HG02588 (cell line): ENCODE data around the gene CYP2U1.
A peak's percentile ranks its signal among the peaks of the same experiment; 100 is the strongest.
"Not testable (repeated sequence)": the region's sequence is repeated elsewhere in the genome, so short reads cannot be mapped to it uniquely, and the experiment has no call there.

Experiments
- ATAC-seq: cut with Tn5 transposase; IDR thresholded peaks from one replicate; pipeline ENCODE4 v1.9.1; 2021; ENCODE audit warnings: mild to moderate bottlenecking, moderate library complexity; ENCODE audit not compliant: unreplicated experiment

CYP2U1 gene

GRCh38 chr4:107930821-107931774 is at the start of gene CYP2U1:
TSS of gene CYP2U1 (plus strand) at chr4:107931549. CDS start at chr4:107931644, 95 bp downstream.
- peak; percentile 96 for ATAC-seq

- no peak for ATAC-seq
These were observed 45.5 kb upstream of the CYP2U1 start for GRCh38 chr4:107885865-107886264.

- ATAC-seq = no peak
These were observed 43.1 kb upstream of the CYP2U1 start for GRCh38 chr4:107888237-107888636.

GRCh38 chr4:107890779-107891178 is 40.6 kb upstream of the CYP2U1 start:
- ATAC-seq = no peak

- no peak for ATAC-seq
These were observed 40.0 kb upstream of the CYP2U1 start for GRCh38 chr4:107891299-107891698.

- ATAC-seq = no peak
These were observed 37.9 kb upstream of the CYP2U1 start for GRCh38 chr4:107893171-107894137.

GRCh38 chr4:107894138-107894603 is 37.2 kb upstream of the CYP2U1 start:
- no peak for ATAC-seq

- ATAC-seq = no peak
These were observed 35.1 kb upstream of the CYP2U1 start for GRCh38 chr4:107896158-107896645.

- no peak for ATAC-seq
These were observed 34.7 kb upstream of the CYP2U1 start for GRCh38 chr4:107896646-107897045.

GRCh38 chr4:107897823-107898222 is 33.5 kb upstream of the CYP2U1 start:
- no peak for ATAC-seq

GRCh38 chr4:107900067-107900466 is 31.3 kb upstream of the CYP2U1 start:
- no peak for ATAC-seq

- ATAC-seq = no peak
These were observed 30.8 kb upstream of the CYP2U1 start for GRCh38 chr4:107900508-107900907.

GRCh38 chr4:107901213-107901934 is 30.0 kb upstream of the CYP2U1 start:
- no peak for ATAC-seq

- ATAC-seq = peak; percentile 63
These were observed 28.6 kb upstream of the CYP2U1 start for GRCh38 chr4:107902715-107903114.

- not testable (repeated sequence) for ATAC-seq
These were observed 26.3 kb upstream of the CYP2U1 start for GRCh38 chr4:107905082-107905481.

GRCh38 chr4:107906458-107907100 is 24.8 kb upstream of the CYP2U1 start:
- ATAC-seq = no peak

- ATAC-seq = no peak
These were observed 23.0 kb upstream of the CYP2U1 start for GRCh38 chr4:107908377-107908776.

- no peak for ATAC-seq
These were observed 18.0 kb upstream of the CYP2U1 start for GRCh38 chr4:107913283-107913899.

GRCh38 chr4:107915220-107915619 is 16.1 kb upstream of the CYP2U1 start:
- ATAC-seq = no peak
